Neural progenitor cell (in vitro differentiated cells): ENCODE results near the gene RMND5A.

Experiments
- EZH2 ChIP-seq: fragments of 200-600 bp; sonication (generic); IDR thresholded peaks from 2 replicates; pipeline ENCODE4 v1.6.1; 2017; ENCODE audit warnings: antibody characterized with exemption, mild to moderate bottlenecking, moderate library complexity
- EZH2phosphoT487 ChIP-seq: fragments of 200-600 bp; sonication (generic); IDR thresholded peaks from 2 replicates; pipeline ENCODE4 v1.6.1; 2017; ENCODE audit warnings: antibody characterized with exemption
- TF ChIP-seq, protein P1 (sequence below): fragments of 200-600 bp; sonication (generic); IDR thresholded peaks from 2 replicates; pipeline ENCODE4 v1.5.1; 2017; ENCODE audit warnings: antibody characterized with exemption, mild to moderate bottlenecking

DNA sequence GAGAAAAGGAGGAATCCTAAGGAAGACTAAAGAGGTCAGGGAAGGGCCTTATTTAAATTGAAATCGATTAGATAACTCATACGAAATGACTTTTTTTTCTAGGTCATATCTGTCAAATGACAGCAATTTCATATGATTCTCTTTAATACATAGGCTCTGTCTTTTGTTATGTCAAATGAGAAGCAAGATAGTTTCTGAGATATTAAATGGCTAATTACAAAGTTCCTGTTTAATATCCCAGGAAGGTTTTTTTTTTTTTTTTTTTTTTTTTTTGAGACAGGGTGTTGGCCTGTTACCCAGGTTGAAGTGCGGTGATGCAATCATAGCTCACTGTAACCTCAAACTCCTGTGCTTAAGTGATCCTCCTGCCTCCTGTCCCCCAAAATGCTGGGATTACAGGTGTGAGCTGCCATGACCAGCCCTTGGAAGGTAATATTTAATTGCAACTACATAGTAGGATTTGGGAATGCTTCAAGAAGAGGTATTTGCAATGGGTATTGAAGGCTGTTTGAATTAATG, 48.0 kb upstream of the RMND5A start:
- TF ChIP-seq EZH2phosphoT487: no peak
- TF ChIP-seq, protein P1, sequence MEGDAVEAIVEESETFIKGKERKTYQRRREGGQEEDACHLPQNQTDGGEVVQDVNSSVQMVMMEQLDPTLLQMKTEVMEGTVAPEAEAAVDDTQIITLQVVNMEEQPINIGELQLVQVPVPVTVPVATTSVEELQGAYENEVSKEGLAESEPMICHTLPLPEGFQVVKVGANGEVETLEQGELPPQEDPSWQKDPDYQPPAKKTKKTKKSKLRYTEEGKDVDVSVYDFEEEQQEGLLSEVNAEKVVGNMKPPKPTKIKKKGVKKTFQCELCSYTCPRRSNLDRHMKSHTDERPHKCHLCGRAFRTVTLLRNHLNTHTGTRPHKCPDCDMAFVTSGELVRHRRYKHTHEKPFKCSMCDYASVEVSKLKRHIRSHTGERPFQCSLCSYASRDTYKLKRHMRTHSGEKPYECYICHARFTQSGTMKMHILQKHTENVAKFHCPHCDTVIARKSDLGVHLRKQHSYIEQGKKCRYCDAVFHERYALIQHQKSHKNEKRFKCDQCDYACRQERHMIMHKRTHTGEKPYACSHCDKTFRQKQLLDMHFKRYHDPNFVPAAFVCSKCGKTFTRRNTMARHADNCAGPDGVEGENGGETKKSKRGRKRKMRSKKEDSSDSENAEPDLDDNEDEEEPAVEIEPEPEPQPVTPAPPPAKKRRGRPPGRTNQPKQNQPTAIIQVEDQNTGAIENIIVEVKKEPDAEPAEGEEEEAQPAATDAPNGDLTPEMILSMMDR: no peak
- no peak for TF ChIP-seq EZH2
